Ecto neural progenitor cell (in vitro differentiated cells): Measurements from ENCODE around the gene FAM200C.

ENCODE experiments used
- DNase-seq: peaks from one replicate; pipeline ENCODE4 v3.0.0-alpha.2; 2018; ENCODE audit warnings: low spot score

The FAM200C gene

DNA sequence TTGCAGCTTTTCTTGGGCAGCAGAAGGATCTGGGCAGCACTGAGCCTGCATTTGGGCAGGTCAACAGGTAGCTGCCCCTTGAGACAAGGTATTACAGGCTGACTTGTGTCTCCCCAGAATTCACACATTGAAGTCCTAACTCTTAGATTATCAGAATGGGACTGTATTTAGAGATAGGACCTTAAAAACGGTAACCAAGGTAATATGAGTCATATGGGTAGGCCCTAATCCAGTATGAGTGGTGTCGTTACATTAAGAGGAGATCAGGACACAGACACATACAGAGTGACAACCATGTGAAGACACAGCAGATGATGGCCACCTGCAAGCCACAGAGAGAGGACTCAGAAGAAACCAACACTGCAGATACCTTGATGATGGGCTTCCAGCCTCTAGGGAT, 32.6 kb downstream of the FAM200C start:
- no peak for DNase-seq

GRCh38 chr5:160366230-160366629, 33.6 kb downstream of the FAM200C start:
- no peak for DNase-seq

GRCh38 chr5:160363660-160364395, 36.0 kb downstream of the FAM200C start:
- DNase-seq: no peak

DNA sequence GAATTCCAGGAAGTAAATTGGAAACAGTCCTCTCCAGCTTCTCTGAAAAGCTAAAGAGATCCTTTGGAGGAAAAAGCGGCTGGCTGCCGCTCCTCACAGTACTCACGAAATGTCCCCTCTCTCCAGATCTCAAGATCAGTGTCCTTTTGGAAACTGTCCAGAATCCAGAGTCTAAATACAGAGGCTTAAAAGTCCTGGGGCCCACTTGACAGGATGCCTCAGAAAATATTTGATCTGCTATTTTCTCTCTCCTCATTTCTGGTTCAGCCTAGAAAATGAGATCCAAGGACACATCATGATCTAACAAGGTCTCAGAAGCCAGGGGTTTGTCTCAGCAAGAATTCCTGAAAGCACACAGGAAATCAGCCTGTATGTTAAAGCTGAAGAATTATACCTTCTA, 36.6 kb downstream of the FAM200C start:
- no peak for DNase-seq

DNA sequence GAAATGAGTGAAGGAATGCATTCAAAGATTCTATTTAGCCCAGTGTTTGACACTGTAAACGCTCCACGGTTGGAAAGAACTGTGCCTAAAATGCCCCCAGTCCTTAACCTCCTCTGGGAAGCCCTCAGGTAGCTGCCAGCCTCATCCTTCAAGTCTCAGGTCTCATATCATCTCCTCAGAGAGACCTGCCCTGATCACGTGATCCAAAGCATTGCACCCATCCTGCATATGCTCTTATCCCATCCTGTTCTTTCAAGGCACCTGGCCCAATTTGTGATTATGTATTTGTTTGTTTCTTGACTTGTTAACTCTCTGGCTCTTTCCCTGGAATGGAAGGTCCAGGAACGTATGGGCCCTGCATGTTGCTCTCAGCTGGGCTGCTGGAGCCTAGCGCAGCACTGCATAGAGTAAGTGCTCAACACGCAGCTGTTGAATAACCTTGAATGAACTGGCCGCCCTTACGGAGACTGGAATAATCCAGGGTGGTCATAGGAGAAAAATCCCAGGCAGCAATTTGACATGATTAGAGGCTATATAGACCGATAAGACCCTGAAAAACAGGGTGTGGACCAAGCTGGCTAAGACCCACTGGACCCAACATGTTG, 38.1 kb downstream of the FAM200C start:
- no peak for DNase-seq

- DNase-seq: no peak
Measured at GRCh38 chr5:160360310-160360709, 39.5 kb downstream of the FAM200C start.

DNA sequence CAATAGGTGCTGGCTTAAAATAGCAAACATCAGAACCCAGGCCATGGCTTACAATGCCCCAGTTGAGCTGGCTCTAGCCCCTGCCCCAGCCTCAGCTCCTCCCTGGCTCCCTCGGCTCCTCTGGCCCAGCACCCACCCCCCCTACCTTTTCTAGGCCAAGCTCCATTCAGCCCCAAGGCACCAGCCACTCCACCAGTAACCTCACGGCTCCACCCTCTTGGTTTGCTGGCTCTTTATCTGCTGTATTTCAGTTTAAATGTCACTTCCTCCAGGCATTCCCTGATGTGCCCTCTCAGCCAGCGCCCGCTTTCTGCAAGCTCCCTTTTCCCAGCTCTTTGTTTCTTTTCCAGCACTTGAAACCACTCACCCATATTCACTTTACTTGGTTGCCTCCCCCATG, 40.0 kb downstream of the FAM200C start:
- no peak for DNase-seq

DNA sequence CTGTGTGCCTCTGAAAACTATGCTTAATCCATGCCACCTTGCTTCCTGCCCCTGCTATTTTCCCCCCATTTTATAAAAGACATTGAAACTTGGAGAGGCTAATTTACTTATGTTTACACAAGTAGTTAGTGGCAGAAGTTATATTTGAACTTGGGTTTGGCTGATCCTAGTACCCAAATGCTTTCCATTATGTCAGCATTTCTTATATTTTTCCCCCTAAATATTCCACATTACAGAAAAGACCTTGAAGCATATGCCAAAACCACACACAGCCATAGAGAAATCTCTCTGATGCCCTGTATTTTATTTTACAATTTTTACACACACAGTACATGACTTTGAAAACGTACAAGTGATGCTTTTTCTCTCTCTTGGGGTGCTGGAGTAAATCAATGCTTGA, 40.6 kb downstream of the FAM200C start:
- no peak for DNase-seq

- DNase-seq: no peak
Measured at GRCh38 chr5:160357861-160358411, 41.9 kb downstream of the FAM200C start.

- DNase-seq: no peak
Measured at GRCh38 chr5:160357394-160357793, 42.5 kb downstream of the FAM200C start.

DNA sequence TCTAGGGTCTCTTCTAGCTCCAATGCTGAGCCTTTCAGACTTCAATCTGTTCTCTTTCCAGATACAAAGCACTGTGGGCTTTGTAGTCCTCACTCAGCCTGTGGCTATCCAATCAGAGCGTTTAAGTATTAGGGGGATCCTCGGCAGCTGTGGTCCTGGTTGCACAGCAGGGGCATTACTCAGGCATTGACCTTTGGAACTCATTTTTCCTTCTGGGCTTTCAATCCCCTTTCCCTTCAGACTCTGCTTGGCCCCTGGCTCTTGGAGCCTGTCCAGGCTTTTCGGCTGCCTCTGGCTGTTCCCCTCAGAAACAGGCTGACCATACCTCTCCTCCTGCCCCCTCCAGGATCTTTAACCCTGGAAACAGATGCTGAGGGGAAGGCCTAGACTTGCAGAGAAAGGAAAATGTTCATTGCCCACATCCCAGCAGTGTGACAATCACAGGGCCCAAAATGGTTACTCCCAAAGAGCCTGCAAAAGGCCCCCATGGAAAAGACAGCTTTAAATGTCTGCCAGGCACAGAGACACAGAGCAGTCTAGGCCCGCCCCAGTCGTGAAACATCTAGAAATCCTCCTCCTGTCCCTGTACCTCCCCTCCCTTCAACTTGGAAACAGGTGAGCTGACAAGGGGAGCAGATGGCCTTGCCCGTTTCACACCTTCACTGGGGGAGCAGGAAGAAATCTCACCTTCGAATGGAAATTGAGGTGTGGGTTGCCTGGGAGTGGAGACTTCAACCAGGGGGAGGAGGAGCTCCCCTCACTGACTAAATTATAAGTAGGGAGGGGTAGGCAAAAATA, 43.1 kb downstream of the FAM200C start:
- no peak for DNase-seq

GRCh38 chr5:160354666-160355065, 45.2 kb downstream of the FAM200C start:
- DNase-seq: no peak

- DNase-seq: no peak
Measured at GRCh38 chr5:160353379-160353778, 46.5 kb downstream of the FAM200C start.

- DNase-seq: no peak
Measured at GRCh38 chr5:160352308-160352707, 47.5 kb downstream of the FAM200C start.

DNA sequence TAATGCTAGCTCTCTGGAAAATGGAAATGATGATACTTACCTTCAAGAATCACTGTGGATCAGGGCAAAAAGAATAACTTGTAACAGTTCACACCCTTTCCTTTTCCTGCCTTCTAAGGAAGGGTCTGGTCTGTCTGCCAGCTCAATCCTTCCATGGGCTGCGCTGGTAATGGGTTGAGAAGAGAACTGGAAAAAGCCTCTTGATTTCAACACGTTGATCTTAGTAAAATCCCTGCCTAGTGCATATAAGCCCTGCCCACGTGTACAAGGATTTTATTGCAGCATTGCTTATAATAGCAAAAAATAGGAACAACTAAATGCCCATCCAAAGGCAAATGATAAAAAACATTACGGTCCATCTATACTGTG, 49.9 kb downstream of the FAM200C start:
- DNase-seq: no peak

- DNase-seq: no peak
Measured at GRCh38 chr5:160349249-160349934, 50.5 kb downstream of the FAM200C start.

DNA sequence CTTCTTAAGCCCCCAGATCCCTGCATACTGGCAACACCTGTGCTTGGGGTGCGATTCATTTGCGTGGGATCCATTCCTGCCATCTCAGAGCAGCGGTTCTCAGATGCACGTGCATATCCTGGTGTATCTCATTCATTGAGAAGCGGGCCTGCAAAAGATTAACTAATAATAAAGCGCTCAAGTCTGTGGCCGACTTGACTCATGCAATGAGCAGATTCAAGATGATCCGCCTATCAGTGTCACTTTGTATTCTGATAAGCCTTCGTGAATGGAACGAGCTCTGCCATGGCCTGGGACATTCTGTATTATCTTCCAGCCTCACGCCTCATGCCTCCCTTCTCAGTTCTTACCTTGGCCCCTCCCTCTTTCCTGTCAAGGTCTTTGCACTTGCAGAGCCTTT, 51.8 kb downstream of the FAM200C start:
- no peak for DNase-seq

- no peak for DNase-seq
Measured at GRCh38 chr5:160347448-160347847, 52.4 kb downstream of the FAM200C start.
